ENCODE results near the gene MACROD2. TPM values are rescaled to one million over a fixed set of nuclear protein-coding genes. Genes with fewer than 3 reads are reported as not detected.

The MACROD2 gene
- total RNA-seq, 1 donor from 2014 or later: 1.6 TPM

- no peak for TF ChIP-seq CTCF (IDR thresholded peaks at IDR 0.05; ENCODE audit: insufficient read depth, low read length, severe bottlenecking)
- Histone ChIP-seq H3K4me3 (ENCODE audit: low read depth, low read length) (no peak overlapping the region), H3K36me3 (ENCODE audit: control insufficient read depth, insufficient read depth, low read length) (no peaks in the 10 kb centered on the region), H3K27me3 (ENCODE audit: control insufficient read depth, insufficient read depth, low read length) (no peaks in the 10 kb centered on the region)
- FAIRE-seq: no peak
- DNase-seq (ENCODE audit: low read depth): no peak
Observed at GRCh38 chr20:14956026-14956425, 960.7 kb downstream of the MACROD2 start.

GRCh38 chr20:14956538-14956937, 961.2 kb downstream of the MACROD2 start:
- FAIRE-seq (no peak), DNase-seq (ENCODE audit: low read depth) (no peak)
- Histone ChIP-seq H3K36me3 (ENCODE audit: control insufficient read depth, insufficient read depth, low read length) (no peaks in the 10 kb centered on the region), H3K27me3 (ENCODE audit: control insufficient read depth, insufficient read depth, low read length) (no peaks in the 10 kb centered on the region), H3K4me3 (ENCODE audit: low read depth, low read length) (no peak overlapping the region)
- TF ChIP-seq CTCF (IDR thresholded peaks at IDR 0.05; ENCODE audit: insufficient read depth, low read length, severe bottlenecking): no peak

- no peak for FAIRE-seq
- no peaks in the 10 kb centered on the region for H3K36me3 ChIP-seq (ENCODE audit: control insufficient read depth, insufficient read depth, low read length)
- DNase-seq (ENCODE audit: low read depth): no peak
Observed at GRCh38 chr20:14957402-14957801, 962.1 kb downstream of the MACROD2 start.

GRCh38 chr20:14958626-14959025, 963.3 kb downstream of the MACROD2 start:
- no peak for TF ChIP-seq CTCF (IDR thresholded peaks at IDR 0.05; ENCODE audit: insufficient read depth, low read length, severe bottlenecking)
- H3K4me3 ChIP-seq (ENCODE audit: low read depth, low read length): no peak overlapping the region
- DNase-seq (ENCODE audit: low read depth): peak; percentile 67
- no peaks in the 10 kb centered on the region for H3K36me3 ChIP-seq (ENCODE audit: control insufficient read depth, insufficient read depth, low read length)
- no peak for FAIRE-seq
- H3K27me3 ChIP-seq (ENCODE audit: control insufficient read depth, insufficient read depth, low read length): no peaks in the 10 kb centered on the region

More at GRCh38 chr20:14957402-14957801, 962.1 kb downstream of the MACROD2 start:
- Histone ChIP-seq H3K4me3 (ENCODE audit: low read depth, low read length) (no peak overlapping the region), H3K27me3 (ENCODE audit: control insufficient read depth, insufficient read depth, low read length) (no peaks in the 10 kb centered on the region)
- TF ChIP-seq CTCF (IDR thresholded peaks at IDR 0.05; ENCODE audit: insufficient read depth, low read length, severe bottlenecking): no peak

- no peak for TF ChIP-seq CTCF (IDR thresholded peaks at IDR 0.05; ENCODE audit: insufficient read depth, low read length, severe bottlenecking)
- FAIRE-seq (peak; percentile 95), DNase-seq (ENCODE audit: low read depth) (peak; percentile 94)
- H3K4me3 ChIP-seq (ENCODE audit: low read depth, low read length): no peak overlapping the region
- H3K36me3 ChIP-seq (ENCODE audit: control insufficient read depth, insufficient read depth, low read length): no peaks in the 10 kb centered on the region
- H3K27me3 ChIP-seq (ENCODE audit: control insufficient read depth, insufficient read depth, low read length): no peaks in the 10 kb centered on the region
Observed at GRCh38 chr20:14959506-14960475, 964.5 kb downstream of the MACROD2 start.

Measured in bronchial epithelial cell (primary cell).